Aorta (tissue), 5 donors: ENCODE measurements around the gene DSG2. TPM values are rescaled to one million over a fixed set of nuclear protein-coding genes. Genes with fewer than 3 reads are reported as not detected.

Experiments used
- ATAC-seq: fragments of 200-7000 bp; cut with Tn5 transposase; one replicate; pipeline ENCODE4 v1.9.1; 2022; ENCODE audit warnings: moderate library complexity; ENCODE audit not compliant: low FRiP score
- DNase-seq, 2 donors: peaks; one replicate each; pipeline ENCODE4 v3.0.0-alpha.2; 2020
- H3K27ac ChIP-seq, 2 donors: one replicate each; pipeline ENCODE4 v1.5.1; 2013; ENCODE audit warnings: low read length in 2 of 2, mild to moderate bottlenecking in 2 of 2, moderate library complexity in 2 of 2, control low read depth in 1 of 2, inconsistent platforms in 1 of 2, low read depth in 1 of 2
- H3K27me3 ChIP-seq, 2 donors: one replicate each; pipeline ENCODE4 v1.6.1; 2013; ENCODE audit warnings: control low read depth in 1 of 2, low read length in 1 of 2, mild to moderate bottlenecking in 1 of 2, moderate library complexity in 1 of 2; ENCODE audit not compliant: insufficient read depth in 2 of 2, control insufficient read depth in 1 of 2
- H3K36me3 ChIP-seq, 2 donors: one replicate each; pipeline ENCODE4 v1.6.1; 2013; ENCODE audit warnings: control low read depth in 1 of 2, low read length in 1 of 2, mild to moderate bottlenecking in 1 of 2; ENCODE audit not compliant: insufficient read depth in 2 of 2, control insufficient read depth in 1 of 2
- H3K4me1 ChIP-seq, 2 donors: one replicate each; pipeline ENCODE4 v1.6.1; 2013; ENCODE audit warnings: low read length in 2 of 2, control low read depth in 1 of 2, mild to moderate bottlenecking in 1 of 2, moderate library complexity in 1 of 2; ENCODE audit not compliant: insufficient read depth in 2 of 2, control insufficient read depth in 1 of 2
- H3K4me3 ChIP-seq, 2 donors: one replicate each; pipeline ENCODE4 v1.5.1; 2013; ENCODE audit warnings: low read length in 2 of 2, control low read depth in 1 of 2, mild to moderate bottlenecking in 1 of 2
- H3K9me3 ChIP-seq: one replicate; pipeline ENCODE4 v1.6.1; 2013; ENCODE audit warnings: mild to moderate bottlenecking, low read length; ENCODE audit not compliant: control insufficient read depth
- WGBS, 2 donors: extraction: QIAGEN DNeasy Blood & Tissue Kit; methylation state at CpG; one replicate each; pipeline ENCODE4 v1.1.7; 2013; 5-methylcytosine and 5-hydroxymethylcytosine counted together
- intact Hi-C, 2 donors: fragments of 100-400 bp; cut with DNase I; formaldehyde crosslinking; loops; one replicate each; pipeline versions ENCODE4 v1.14.2 to v1.15.0; 2022
- polyA plus RNA-seq, 2 donors: library from polyadenylated mRNA; stranded (reverse); fragments of 200-250 nt; gene quantifications; one replicate each; pipeline ENCODE4 v1.2.3, GENCODE V29; 2013
- total RNA-seq, 2 donors: library from RNA; stranded (reverse); fragmentation: NEBNext Ultra II Directional; extraction: Animal tissue kit (Norgen Biotek cat#: 25700); gene quantifications; one replicate each; pipeline ENCODE4 v1.2.1, GENCODE V29; 2021
- donor health status: healthy with polysubstance abuse.
- donor health status: Bipolar disorder and iron deficiency.
- donor health status: DM: no; HTN: no; CAD: no.
- donor health status: DM: no; HTN: no; CAD: no.
- donor health status: DM: yes; HTN: yes; CAD: no.

DSG2 gene
- total and polyA plus RNA-seq, 4 donors, result 0.10 to 4.7 (median 3.8) TPM

DNA sequence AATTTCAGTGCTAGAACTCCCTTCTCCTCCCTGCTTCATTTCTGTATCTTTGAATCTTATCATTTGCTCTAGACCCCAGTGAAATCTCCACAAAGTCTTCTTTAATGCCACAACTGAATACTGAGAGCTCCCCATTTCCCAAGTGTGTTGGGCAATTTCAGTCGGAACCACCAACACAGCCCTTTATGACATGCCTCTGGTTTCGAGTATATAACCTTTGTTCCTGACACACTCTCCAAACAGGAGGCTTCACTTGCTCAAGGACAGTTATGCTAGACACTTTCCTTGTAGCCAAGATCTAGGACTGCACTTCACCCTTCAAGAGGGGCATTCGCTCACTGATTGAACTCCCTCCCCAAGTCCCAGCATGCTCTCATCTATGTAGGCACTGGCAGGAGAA, 75.1 kb downstream of the DSG2 start:
- intact Hi-C loops, result no loop called here
- no peak for ATAC-seq
- Histone ChIP-seq H3K9me3 (no peaks in the 10 kb centered on the region), H3K27ac (no peak overlapping the region), H3K27me3 (peaks cover 0 to 2% of the 10 kb centered on the region in 2 donors), H3K4me3 (no peak overlapping the region), H3K36me3 (no peaks in the 10 kb centered on the region), H3K4me1 (no peaks in the 10 kb centered on the region)
- DNase-seq, result no peak
- WGBS, 2 donors, result 88 to 98% methylated on average over 3 of the region's 3 CpGs

DNA sequence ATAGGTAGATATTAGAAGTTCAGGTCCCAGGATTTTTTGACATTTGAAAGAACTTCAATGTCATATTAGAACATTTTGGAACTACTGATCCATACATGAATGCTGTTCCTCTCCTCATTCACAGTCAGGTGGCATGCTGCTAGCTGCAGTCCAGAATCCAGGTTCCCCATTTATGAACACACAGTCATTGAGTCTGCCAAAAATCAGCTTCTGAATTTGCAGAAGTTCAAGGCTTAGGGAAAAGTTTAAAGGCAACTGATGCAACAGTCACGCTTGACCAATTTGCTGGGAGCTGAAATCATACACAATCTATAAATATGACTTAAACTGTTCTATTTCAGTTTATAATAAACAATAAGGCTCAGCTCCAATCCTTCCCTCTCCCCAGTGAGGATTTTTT, 76.4 kb downstream of the DSG2 start:
- Histone ChIP-seq H3K27ac (no peak overlapping the region), H3K27me3 (peaks cover 0 to 2% of the 10 kb centered on the region in 2 donors), H3K4me1 (no peaks in the 10 kb centered on the region), H3K9me3 (no peaks in the 10 kb centered on the region), H3K36me3 (no peaks in the 10 kb centered on the region), H3K4me3 (no peak overlapping the region)
- 66 to 68% methylated on average over 1 of the region's 1 CpG for WGBS, 2 donors
- ATAC-seq, result no peak
- no peak for DNase-seq
- intact Hi-C loops, result no loop called here

DNA sequence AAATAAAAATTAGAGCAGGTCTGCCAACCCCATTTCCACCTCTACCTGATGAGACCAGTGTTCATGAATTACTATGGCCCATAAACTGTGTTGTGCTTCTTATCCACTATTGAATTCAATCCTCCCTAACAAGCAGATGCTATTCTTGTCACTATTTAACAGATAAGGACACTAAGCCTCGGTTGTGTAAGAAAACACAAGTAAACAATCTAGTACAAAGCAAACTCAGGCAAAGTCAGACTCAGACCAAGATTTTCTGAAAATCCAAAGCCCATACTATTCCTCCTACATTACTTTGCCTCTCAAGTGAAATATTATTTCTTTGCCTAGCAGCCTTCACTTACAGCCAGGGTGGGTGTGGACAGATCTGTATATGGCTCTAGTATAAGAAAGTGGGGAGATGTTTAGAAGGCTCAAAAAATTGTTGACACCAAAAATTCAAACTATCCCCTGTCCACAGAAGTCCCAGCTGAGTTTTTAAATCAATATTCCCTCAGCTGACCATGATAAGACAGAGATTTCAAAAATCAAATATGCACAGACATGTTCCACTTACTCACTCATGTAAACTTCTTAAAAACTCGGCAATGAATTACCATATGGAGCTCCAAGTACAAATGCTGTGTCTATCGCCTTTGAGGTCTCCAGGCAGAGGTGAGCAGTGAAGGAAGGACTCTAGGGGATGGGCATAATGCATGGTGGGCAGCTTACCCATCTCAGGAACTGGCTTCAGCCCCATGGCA, 77.7 kb downstream of the DSG2 start:
- H3K27ac ChIP-seq, result no peak overlapping the region
- H3K9me3 ChIP-seq, result no peaks in the 10 kb centered on the region
- ATAC-seq (no peak), DNase-seq (no peak)
- H3K4me3 ChIP-seq, result no peak overlapping the region
- intact Hi-C loops, result no loop called here
- H3K27me3 ChIP-seq, result peaks cover 0 to 2% of the 10 kb centered on the region in 2 donors
- no peaks in the 10 kb centered on the region for H3K36me3 ChIP-seq
- no peaks in the 10 kb centered on the region for H3K4me1 ChIP-seq
- 67 to 75% methylated on average over 3 of the region's 3 CpGs for WGBS, 2 donors

DNA sequence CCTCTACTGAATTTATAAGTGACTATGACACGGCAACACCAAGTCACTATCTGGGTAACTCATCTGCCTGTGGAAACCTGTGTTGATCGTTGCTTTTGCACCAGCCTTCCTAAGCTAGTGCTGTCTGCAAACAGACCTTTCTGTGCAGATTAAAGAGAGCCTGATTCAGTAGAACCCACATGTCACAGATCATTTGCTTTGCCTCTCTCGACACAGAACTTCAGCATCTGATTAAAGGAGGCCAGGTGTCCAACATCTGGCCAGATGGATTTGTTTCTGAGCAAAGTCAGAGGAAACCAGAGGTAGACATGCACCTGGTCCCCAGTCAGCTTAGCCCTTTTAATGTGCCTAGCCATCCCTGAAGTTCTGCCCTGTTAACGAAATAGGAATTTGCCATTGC, 78.7 kb downstream of the DSG2 start:
- Histone ChIP-seq H3K9me3 (no peaks in the 10 kb centered on the region), H3K36me3 (no peaks in the 10 kb centered on the region), H3K27ac (no peak overlapping the region), H3K27me3 (peaks cover 0 to 2% of the 10 kb centered on the region in 2 donors), H3K4me1 (no peaks in the 10 kb centered on the region), H3K4me3 (no peak overlapping the region)
- 66 to 74% methylated on average over 4 of the region's 4 CpGs for WGBS, 2 donors
- ATAC-seq (no peak), DNase-seq (no peak)
- intact Hi-C loops, result no loop called here

DNA sequence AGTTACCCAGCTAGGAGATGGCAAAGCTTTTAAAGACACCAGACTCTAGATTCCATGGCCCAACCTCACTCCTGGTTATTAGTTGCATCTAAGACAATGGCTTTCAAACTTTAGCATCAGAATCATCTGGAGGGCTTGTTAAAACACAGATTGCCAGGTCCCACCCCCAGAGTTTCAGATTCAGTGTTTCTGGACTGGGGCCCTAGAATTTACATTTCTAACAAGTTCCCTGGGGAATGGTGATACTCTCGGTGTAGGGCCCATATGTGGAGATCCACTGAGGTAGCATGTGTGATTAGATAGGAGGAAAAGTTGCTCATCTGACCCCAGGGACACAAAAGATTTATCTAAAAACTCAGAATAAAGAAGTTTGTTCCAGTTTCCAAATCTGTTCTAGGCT, 79.2 kb downstream of the DSG2 start:
- Histone ChIP-seq H3K4me1 (no peaks in the 10 kb centered on the region), H3K9me3 (no peaks in the 10 kb centered on the region), H3K36me3 (no peaks in the 10 kb centered on the region), H3K27ac (no peak overlapping the region), H3K27me3 (peaks cover 0 to 2% of the 10 kb centered on the region in 2 donors), H3K4me3 (no peak overlapping the region)
- intact Hi-C loops, result no loop called here
- DNase-seq (no peak), ATAC-seq (no peak)
- 68 to 71% methylated on average over 1 of the region's 1 CpG for WGBS, 2 donors

DNA sequence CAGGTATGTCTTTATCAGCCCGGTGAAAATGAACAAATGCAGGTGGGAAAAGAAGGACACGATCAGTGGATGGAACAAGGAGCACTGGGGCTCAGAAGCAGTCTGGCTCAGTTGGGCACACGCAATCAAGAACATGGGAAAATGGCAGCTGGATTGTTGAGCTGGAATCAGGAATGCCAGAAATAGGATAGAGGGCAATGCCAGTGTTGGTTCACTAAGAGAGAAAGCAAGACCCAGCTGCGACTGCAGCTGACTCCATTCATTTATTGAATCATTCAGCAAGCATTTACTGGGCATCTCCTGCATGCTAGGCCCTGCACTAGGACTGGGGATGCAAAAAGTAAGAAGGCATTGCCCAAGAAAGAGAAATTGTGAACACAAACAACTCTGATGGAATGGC, 80.1 kb downstream of the DSG2 start:
- DNase-seq (no peak), ATAC-seq (no peak)
- H3K27me3 ChIP-seq, result peaks cover 0 to 2% of the 10 kb centered on the region in 2 donors
- 90 to 95% methylated on average over 4 of the region's 4 CpGs for WGBS, 2 donors
- H3K4me3 ChIP-seq, result no peak overlapping the region
- no peaks in the 10 kb centered on the region for H3K4me1 ChIP-seq
- no peak overlapping the region for H3K27ac ChIP-seq
- intact Hi-C loops, result no loop called here
- H3K36me3 ChIP-seq, result no peaks in the 10 kb centered on the region
- H3K9me3 ChIP-seq, result no peaks in the 10 kb centered on the region

DNA sequence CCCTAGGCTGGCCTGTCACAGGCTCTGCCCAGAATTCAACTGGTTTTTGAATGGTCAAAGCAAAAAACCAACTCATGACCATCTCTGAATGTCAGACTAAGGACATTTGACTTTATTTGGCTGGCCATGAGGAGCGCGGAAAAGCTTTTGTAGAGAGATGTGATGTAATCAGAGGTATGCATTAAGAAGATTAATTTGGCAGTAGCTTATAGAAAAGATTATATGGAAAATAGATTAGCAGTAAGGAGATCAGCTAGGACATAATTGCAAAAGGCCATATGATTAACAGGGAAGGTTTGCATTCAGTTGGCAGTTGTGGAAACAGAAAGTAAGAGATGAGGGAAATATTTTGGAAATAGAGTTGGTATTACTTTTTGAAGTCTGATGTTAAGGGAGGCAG, 81.4 kb downstream of the DSG2 start:
- DNase-seq (no peak), ATAC-seq (no peak)
- Histone ChIP-seq H3K36me3 (no peaks in the 10 kb centered on the region), H3K9me3 (no peaks in the 10 kb centered on the region), H3K27me3 (peaks cover 0 to 2% of the 10 kb centered on the region in 2 donors), H3K4me3 (no peak overlapping the region), H3K4me1 (no peaks in the 10 kb centered on the region), H3K27ac (no peak overlapping the region)
- 95 to 96% methylated on average over 2 of the region's 2 CpGs for WGBS, 2 donors
- intact Hi-C loops, result no loop called here

DNA sequence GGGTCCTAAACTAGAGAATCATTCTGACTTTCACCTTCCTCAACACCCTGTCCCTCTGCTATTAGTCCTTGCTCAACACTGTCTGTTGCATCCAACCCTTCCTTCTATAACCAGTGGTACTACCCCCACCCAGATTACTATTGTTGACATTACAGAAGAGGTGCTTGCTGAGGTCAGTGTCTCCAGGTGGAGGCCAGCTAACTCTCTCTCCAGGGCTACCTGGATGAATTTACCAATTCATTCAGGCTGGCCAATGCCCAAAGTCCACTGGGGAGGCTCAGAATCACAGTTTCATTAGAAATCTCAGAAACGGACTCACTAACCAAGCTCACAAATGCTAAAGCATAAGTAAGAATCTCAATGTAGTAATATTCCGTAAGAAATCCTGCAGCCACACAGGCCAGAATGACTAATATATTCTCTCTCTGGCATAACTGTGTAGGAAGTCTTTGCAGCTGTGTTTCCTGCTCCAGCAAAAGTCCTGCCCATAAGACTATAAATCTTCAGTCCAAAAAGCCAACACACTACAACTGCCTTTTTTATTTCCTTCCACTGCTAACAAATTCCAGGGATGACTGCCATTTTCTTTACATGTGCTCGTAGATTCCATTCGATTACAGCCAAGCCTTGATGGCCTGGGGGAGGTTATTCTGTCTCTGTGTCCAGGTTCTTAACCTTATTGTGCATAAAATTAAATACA, 83.7 kb downstream of the DSG2 start:
- WGBS, 2 donors, result 19 to 23% methylated on average over 4 of the region's 4 CpGs
- Histone ChIP-seq H3K4me3 (no peak overlapping the region), H3K9me3 (no peaks in the 10 kb centered on the region)

More for the DNA sequence above, 83.7 kb downstream of the DSG2 start:
- DNase-seq, result no peak
- Histone ChIP-seq H3K36me3 (no peaks in the 10 kb centered on the region), H3K4me1 (no peaks in the 10 kb centered on the region), H3K27ac (no peak overlapping the region), H3K27me3 (peaks cover 0 to 2% of the 10 kb centered on the region in 2 donors)
- no peak for ATAC-seq
- intact Hi-C loops, result no loop called here
